GM21515 (cell line): ENCODE results near the gene PAM16.
"Not testable (repeated sequence)": the region's sequence is repeated elsewhere in the genome, so short reads cannot be mapped to it uniquely, and the experiment has no call there.

ENCODE experiments used
- ATAC-seq: cut with Tn5 transposase; IDR thresholded peaks from one replicate; pipeline ENCODE4 v1.9.1; 2021; ENCODE audit not compliant: unreplicated experiment

The PAM16 gene

GRCh38 chr16:4337540-4338088 lies 13.5 kb downstream of the PAM16 start:
- ATAC-seq = no peak

- no peak for ATAC-seq
These were observed 14.2 kb downstream of the PAM16 start for GRCh38 chr16:4336701-4337539.

- ATAC-seq = no peak
These were observed 16.2 kb downstream of the PAM16 start for GRCh38 chr16:4334724-4335495.

- ATAC-seq = not testable (repeated sequence)
These were observed 17.4 kb downstream of the PAM16 start for GRCh38 chr16:4333714-4334113.

- ATAC-seq = no peak
These were observed 17.8 kb downstream of the PAM16 start for GRCh38 chr16:4333308-4333638.

- no peak for ATAC-seq
These were observed 18.4 kb downstream of the PAM16 start for GRCh38 chr16:4332623-4333307.

- no peak for ATAC-seq
These were observed 19.0 kb downstream of the PAM16 start for GRCh38 chr16:4332083-4332482.

- ATAC-seq = no peak
These were observed 20.7 kb downstream of the PAM16 start for GRCh38 chr16:4330277-4330874.

- no peak for ATAC-seq
These were observed 22.0 kb downstream of the PAM16 start for GRCh38 chr16:4328782-4329775.

GRCh38 chr16:4328046-4328781 lies 22.9 kb downstream of the PAM16 start:
- no peak for ATAC-seq

- no peak for ATAC-seq
These were observed 23.6 kb downstream of the PAM16 start for GRCh38 chr16:4327386-4328045.

GRCh38 chr16:4325253-4325758 lies 25.8 kb downstream of the PAM16 start:
- no peak for ATAC-seq

- no peak for ATAC-seq
These were observed 26.4 kb downstream of the PAM16 start for GRCh38 chr16:4324492-4325252.

- no peak for ATAC-seq
These were observed 27.2 kb downstream of the PAM16 start for GRCh38 chr16:4323845-4324488.

GRCh38 chr16:4323071-4323844 lies 27.9 kb downstream of the PAM16 start:
- ATAC-seq = no peak
